ENCODE results near the gene TSHZ3.

TSHZ3 gene, protein sequence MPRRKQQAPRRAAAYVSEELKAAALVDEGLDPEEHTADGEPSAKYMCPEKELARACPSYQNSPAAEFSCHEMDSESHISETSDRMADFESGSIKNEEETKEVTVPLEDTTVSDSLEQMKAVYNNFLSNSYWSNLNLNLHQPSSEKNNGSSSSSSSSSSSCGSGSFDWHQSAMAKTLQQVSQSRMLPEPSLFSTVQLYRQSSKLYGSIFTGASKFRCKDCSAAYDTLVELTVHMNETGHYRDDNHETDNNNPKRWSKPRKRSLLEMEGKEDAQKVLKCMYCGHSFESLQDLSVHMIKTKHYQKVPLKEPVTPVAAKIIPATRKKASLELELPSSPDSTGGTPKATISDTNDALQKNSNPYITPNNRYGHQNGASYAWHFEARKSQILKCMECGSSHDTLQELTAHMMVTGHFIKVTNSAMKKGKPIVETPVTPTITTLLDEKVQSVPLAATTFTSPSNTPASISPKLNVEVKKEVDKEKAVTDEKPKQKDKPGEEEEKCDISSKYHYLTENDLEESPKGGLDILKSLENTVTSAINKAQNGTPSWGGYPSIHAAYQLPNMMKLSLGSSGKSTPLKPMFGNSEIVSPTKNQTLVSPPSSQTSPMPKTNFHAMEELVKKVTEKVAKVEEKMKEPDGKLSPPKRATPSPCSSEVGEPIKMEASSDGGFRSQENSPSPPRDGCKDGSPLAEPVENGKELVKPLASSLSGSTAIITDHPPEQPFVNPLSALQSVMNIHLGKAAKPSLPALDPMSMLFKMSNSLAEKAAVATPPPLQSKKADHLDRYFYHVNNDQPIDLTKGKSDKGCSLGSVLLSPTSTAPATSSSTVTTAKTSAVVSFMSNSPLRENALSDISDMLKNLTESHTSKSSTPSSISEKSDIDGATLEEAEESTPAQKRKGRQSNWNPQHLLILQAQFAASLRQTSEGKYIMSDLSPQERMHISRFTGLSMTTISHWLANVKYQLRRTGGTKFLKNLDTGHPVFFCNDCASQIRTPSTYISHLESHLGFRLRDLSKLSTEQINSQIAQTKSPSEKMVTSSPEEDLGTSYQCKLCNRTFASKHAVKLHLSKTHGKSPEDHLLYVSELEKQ

DNA sequence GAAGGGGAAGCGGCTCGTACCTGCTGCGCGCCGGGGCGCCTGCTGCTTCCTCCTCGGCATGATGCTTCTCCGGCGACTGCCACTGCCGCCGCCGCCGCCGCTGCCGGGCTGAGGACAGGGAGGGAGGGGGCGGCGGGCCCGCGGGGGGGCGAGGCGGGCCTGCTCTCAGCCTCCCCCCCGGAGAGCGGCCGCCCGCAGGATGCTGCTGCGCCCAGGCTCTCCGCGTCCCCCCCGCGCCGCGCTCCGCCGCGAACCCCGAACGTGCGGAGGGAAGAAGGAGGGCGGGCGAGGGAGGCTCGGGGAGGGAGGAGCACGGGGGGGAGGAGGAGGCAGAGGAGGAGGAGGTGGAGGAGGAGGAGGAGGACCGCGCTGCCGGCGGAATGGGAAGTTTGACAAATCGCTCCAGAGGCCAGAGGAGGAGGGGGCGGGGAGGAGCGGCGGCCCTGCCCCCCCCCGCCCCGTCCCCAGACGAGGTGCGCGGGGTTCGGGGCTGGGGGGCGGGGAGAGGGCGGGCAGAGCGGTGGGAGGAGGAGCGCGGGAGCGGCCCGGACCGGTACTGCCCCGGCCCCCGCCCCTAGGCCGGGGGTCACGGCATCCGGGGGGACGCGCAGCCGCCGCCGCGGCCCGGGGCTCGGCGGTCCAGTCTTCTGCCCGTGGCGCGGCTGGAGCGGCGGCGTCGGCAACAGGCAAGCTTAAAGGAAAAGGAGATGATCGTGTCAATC, at the start of gene TSHZ3:
TSS of gene TSHZ3 (minus strand) at position 277 of the 722 bp plus-strand sequence. CDS start at position 60, 217 bp downstream.
- DNase-seq: peak; percentile 32

DNA sequence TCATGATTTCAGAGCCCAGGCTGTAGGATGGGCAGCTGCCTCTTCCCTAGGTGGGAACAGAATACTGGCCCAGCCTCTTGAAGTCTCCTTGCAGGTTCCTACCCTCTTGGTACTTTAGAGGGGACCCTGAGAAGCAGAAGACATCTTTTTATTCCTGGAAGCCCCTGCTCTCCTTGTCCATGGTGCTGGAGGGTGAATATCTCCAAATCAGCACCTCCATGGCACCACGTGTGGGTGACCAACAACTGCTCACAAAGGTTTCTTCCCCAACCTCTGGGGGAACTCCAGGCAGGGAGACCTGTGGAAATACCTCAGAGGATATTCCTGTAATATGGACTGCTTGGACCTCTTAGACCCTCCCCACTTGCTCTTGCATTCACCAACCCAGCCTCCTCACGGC, 48.1 kb upstream of the TSHZ3 start:
- DNase-seq: no peak

DNA sequence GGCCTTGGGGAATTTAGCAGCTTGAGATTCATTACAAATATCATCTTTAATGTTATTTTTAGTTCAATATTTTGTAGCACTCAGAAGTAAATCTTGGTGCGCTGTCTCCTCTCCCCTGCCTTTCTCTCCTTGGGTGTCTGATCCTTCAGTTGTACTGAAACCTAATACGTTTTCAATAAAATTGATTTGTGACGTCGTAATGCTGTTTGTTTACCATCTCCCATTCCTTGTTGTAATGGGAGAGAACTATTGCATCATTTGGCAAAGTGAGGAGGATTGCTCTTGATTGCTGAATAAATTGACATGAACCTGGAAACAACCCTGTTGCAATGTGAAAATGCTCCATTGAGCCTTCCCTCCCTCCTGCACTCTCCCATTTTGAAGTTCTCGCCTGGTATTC, 43.2 kb upstream of the TSHZ3 start:
- DNase-seq: no peak

DNA sequence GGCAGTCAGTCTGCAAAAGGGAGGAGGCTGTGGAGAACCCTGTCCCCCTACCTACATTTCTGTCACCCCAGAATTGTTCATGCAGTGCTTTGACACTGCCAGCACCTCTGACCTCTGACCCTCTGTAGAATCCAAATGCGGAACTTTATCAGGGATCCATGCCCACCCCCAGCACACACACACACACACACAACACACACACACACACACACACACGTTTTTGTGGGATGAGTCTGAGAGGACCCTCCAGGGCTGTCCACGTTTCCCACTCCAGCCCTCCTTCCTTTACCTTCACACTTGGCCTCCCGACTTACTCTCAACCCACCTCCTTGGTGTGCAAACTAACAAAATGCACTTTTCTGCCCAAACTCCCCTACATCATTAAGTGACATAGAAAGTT, 42.3 kb upstream of the TSHZ3 start:
- no peak for DNase-seq

GRCh38 chr19:31390711-31391110, 41.5 kb upstream of the TSHZ3 start:
- no peak for DNase-seq

DNA sequence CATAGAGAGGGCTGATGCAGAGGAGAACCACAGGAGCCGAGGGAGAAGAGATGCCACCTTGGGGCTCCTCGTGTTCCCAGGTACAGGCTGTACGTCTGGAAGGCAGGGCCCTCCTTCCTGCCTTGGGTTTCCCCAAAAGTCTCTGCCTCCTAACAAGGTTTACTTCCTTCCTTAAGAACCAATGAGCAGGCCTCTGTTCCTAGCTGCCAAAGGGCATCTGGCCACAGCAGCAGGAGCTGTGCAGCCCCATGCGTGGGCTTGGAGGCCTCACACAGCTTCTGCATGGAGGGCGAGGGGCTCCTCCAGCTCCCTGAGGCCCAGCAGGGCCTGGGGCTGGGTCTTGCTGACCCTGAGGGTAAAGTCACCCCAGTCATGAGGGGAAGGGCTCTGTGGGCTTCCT, 40.6 kb upstream of the TSHZ3 start:
- DNase-seq: no peak

DNA sequence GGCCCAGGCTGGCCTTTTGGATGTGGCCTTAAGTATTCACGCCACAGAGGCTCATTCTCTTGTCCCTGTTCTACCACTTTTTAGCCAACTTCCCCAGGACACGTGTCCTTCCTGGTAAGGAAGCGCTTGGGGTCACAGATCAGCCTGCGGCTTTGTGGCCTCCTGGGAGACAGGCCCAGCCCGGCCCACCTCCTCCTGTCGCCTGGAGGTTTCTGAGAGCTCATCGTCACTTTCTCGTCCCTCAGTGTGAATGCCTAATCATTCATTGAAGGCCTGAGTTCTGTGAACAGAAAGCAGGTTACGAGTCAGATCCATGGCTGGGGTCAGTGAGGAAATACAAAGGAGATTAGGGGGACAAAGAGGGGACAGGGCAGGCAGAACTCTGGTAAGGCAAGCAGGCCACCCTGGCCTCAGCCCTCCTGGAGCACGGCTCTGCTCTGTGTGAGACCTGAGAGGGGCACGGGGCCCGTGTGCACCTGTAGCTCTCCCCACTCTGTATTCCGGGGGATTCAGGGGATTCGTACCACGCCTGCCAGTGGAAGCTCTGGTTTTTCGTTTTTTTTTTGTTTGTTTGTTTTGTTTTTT, 38.6 kb upstream of the TSHZ3 start:
- DNase-seq: no peak

DNA sequence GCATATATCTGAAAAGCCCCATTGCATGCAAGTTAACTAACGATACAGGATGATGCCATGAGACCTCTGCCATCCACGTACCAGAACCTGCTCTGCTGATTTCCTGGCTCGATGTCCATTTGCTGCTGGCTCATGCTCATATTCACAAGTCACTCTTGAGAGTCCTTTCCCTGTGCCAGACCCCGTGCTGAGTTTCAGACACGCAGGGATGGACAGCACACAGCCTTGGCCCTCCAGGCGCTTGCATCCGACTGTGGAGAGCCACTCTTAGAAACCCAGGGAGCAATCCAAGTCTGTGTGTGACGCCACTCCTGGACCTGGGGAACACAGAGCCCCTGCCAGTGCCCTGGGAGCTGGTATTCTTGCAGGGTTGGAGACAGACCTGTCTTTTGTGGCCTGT, 37.6 kb upstream of the TSHZ3 start:
- DNase-seq: no peak

DNA sequence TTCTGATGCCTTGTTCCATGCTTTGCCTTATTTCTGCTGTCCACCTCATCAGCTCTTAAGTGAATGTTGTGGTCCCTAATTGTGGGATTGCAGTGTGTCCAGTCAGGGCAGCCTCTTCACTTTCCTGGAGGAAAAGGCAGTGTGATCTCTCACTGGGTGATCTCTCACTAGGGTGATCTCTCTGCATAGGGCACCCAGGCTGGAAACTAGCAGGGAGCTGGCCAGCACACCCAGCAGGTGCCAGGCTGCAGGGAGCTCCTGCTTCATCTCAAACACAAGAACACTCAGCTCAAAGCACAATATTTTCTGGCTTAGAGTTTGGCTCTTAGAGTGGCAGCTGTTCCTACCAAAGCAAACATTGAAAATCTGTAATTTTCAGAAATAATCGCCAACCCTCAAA, 36.5 kb upstream of the TSHZ3 start:
- DNase-seq: no peak

DNA sequence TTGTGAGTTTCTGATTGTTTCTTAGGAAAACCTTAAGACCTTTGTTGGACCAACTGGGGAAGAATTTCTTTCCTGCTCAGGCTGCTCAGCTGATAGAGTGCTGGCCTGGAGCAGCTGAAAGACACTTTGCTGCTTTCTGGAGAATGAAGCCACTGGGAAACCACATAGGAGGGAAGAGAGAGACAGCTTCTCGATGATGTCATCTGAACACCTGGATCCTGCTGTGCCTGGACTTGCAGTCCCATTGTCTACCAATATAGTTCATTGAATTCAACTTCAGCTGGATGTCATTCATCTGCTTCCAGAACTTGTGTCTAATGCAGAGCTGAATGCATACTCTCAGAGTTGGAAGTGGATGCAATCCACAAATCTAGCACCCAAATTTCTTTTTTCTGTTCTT, 34.3 kb upstream of the TSHZ3 start:
- no peak for DNase-seq

- DNase-seq: no peak
Measured at GRCh38 chr19:31380854-31381253, 31.6 kb upstream of the TSHZ3 start.

DNA sequence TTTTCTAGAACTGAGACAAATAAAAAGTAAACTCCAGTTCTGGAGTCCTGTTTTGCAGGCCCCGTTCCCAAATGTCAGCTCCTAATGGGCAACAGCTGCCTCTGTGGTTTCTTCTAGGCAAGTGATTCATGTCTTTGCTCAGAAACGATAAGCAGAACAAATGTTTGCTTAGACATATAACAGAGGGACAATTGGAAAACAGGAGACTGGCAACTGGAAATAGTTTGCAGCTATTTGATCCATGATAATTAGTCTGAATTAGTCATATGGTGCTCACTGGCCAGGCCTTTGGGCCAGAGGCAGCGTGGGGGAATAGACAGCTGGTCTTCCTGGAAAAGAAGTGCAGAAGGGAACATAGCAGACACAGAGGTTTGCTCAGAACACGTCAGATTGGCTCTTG, 29.2 kb upstream of the TSHZ3 start:
- no peak for DNase-seq

- DNase-seq: no peak
Measured at GRCh38 chr19:31377736-31378135, 28.5 kb upstream of the TSHZ3 start.

DNA sequence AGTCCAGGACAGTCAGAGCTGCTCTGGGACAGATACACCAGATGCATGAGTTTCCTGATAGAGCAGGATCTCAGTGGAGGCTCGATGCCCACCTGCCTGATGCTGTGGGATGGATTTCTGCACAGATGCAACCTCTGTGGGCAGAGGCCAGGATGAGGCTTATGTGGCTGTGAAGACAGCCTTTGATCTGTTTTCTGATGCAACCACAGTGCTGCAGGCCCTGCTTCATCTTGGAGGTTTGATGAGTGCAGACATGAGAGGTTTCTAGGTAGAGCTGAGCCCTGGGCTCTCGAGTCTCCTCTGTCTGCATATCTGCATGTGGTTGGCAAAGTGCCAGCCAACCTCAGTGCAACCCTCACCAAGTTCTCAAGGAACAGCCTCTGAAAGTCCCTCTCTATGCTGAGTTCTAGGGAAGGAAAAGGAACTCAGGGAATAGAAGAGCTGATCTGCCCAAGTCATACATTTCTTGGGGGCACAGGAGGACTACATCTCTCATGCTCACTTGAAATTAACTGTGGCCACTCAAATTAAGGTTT, 23.1 kb upstream of the TSHZ3 start:
- DNase-seq: no peak

- no peak for DNase-seq
Measured at GRCh38 chr19:31370216-31370615, 21.0 kb upstream of the TSHZ3 start.

DNA sequence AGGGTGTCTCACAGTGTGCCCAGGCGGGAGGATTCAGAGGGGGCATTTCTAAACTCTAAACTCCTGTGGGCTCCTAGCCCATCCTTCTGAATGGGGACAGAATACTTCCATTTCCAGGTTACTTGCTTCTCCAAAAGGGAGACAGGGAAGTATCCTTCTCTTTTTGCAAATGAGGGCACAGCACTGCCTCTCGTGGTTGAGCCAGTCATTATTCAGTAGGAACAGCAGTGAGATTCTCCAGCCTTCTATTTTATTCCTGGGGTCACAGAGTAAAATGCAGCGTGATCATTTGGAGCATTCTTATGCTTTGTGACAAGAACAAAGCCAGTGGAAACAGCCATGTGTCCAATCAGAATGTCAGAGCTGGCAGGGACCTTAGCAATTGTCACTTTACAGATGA, 15.7 kb upstream of the TSHZ3 start:
- DNase-seq: no peak

DNA sequence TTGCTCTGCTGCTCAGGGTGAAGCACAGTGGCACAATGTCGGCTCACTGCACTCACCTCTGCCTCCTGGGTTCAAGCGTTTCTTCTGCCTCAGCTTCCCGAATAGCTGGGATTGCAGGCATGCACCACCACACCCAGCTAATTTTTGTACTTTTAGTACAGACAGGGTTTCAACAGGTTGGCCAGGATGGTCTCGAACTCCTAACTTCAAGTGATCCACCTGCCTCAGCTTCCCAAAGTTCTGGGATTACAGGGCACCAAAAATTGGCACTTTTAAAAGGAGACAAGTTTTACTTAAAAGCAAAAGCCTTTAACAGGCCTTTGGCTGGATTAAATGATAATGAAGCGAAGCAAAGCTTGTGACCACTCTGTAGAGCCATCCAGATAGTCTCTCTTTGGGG, 12.5 kb upstream of the TSHZ3 start:
- no peak for DNase-seq

DNA sequence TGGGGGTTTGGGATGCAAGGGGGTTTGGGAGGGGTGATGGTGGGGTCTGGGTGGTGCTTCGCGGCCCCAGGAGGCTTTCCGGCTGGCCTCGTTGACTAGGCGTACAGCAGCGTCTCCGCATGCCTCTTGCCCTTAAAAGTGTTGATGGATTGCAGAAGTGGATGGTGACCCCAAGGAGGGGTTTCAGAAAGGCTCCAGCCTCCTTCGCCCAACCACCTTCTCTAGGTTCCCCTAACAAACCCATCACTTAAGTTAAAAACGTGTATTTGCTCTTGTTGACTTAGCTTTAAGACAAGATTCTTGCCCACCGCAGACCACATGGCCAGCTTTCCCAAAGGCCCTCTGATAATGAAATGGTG, 8.1 kb upstream of the TSHZ3 start:
- no peak for DNase-seq

DNA sequence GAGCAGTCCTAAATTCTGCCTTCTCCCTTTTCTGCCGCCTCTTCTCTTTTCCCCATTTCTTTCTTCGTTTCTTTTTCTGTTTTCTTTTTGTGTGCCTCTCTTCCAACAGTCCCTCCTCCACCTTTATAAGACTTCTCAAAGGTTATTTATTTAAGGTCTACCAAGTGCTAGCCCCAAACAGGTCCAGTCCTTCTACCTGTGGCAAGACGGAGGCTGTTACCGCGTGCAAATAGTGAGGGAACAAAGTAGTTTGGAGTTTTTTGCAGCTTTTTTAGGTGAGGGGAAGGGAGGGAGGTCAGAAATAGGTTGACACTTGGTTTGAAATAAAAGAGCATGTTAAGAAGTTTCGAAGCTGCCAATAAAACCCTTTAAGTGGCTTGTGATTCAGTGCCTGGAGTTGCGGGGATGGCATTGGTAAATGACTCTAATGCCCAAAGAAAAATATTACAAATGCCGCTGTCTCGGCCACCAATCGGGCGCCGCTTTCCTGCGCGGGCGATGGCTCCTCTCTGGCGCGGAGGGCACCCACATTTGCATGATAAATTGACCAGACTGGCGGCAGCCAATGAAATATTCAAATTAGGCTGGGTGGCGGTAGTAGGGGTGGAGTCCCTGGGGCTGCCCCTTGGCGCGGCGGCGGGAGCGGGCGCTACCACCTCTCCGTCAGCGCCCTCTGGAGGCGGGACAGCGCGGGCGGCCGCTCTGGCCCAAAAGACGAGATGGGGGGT, 7.5 kb upstream of the TSHZ3 start:
- peak; percentile 67 for DNase-seq

DNA sequence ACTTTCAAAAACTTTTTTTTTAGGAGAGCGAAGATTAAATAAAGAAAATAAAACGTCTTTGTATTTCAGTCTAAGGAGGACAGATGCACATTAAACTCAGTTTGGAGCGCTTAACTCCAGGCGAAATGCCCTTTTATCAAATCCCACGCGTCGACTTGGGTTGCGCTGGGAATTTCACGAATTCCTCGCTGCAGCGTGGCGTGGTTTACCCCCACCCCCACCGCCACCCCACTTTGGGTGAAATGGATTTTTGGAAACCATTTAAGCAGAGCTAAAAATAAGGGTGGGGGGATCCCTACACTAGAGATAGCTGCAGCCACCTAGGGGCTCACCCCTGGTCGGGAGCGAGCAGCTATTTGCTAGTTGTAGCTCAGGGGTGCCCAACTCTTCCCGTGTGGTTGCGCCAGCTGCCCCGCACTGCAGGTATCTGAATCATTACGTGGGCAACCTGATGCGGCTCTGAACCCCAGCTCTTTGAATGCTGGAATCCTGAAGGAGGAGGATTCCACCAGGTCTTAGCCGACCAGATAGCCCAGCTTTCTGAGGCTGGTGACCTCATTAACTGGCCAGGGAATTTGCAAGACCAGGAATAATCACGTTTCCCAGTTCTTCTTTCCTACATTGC, 6.5 kb upstream of the TSHZ3 start:
- DNase-seq: no peak
